NOMO-1 treated with dmso at 0.1 percent for 144 hours (cell line): Measurements from ENCODE around the gene RAD23A.
"Not testable (repeated sequence)": the region's sequence is repeated elsewhere in the genome, so short reads cannot be mapped to it uniquely, and the experiment has no call there.

Experiments used
- DNase-seq: peaks from one replicate; lab custom pipeline; 2025; ENCODE audit not compliant: unreplicated experiment; lab: John Stamatoyannopoulos, UW

RAD23A gene

GRCh38 chr19:12945479-12946091, at the start of gene RAD23A:
Gene RAD23A (plus strand): TSS chr19:12945862. CDS start chr19:12945949, 87 bp downstream.
- peak; percentile 94 for DNase-seq

- DNase-seq: no peak
Observed at GRCh38 chr19:12896460-12896859, 49.2 kb upstream of the RAD23A start.

- DNase-seq: no peak
Observed at GRCh38 chr19:12899891-12900518, 45.7 kb upstream of the RAD23A start.

GRCh38 chr19:12907166-12907565, 38.5 kb upstream of the RAD23A start:
- DNase-seq: no peak

GRCh38 chr19:12912571-12912970, 33.1 kb upstream of the RAD23A start:
- DNase-seq: no peak

- no peak for DNase-seq
Observed at GRCh38 chr19:12913011-12913561, 32.6 kb upstream of the RAD23A start.

- peak; percentile 37 for DNase-seq
Observed at GRCh38 chr19:12913851-12914690, 31.6 kb upstream of the RAD23A start.

GRCh38 chr19:12915860-12916259, 29.8 kb upstream of the RAD23A start:
- not testable (repeated sequence) for DNase-seq

- DNase-seq: no peak
Observed at GRCh38 chr19:12918253-12918652, 27.4 kb upstream of the RAD23A start.

GRCh38 chr19:12921047-12921446, 24.6 kb upstream of the RAD23A start:
- DNase-seq: no peak

GRCh38 chr19:12922959-12923358, 22.7 kb upstream of the RAD23A start:
- no peak for DNase-seq

- DNase-seq: no peak
Observed at GRCh38 chr19:12924621-12925310, 20.9 kb upstream of the RAD23A start.

GRCh38 chr19:12930002-12930645, 15.5 kb upstream of the RAD23A start:
- no peak for DNase-seq

- DNase-seq: no peak
Observed at GRCh38 chr19:12932392-12933286, 13.0 kb upstream of the RAD23A start.

GRCh38 chr19:12933287-12934072, 12.2 kb upstream of the RAD23A start, which contains the start of gene FARSA:
Gene FARSA (minus strand): TSS chr19:12933711. CDS start chr19:12933696, 15 bp downstream.
- peak; percentile 88 for DNase-seq

- no peak for DNase-seq
Observed at GRCh38 chr19:12935071-12935470, 10.6 kb upstream of the RAD23A start.

GRCh38 chr19:12936582-12936981, 9.1 kb upstream of the RAD23A start:
- no peak for DNase-seq

- peak; percentile 83 for DNase-seq
Observed at GRCh38 chr19:12937093-12937926, 8.4 kb upstream of the RAD23A start.
